NCI-H2227 treated with DMSO at 0.1 percent for 48 hours (cell line): ENCODE results near the gene TNC.
"Not testable (repeated sequence)": the region's sequence is repeated elsewhere in the genome, so short reads cannot be mapped to it uniquely, and the experiment has no call there.

Experiments
- DNase-seq: peaks from one replicate; lab custom pipeline; 2025; lab: John Stamatoyannopoulos, UW

TNC gene

GRCh38 chr9:115134941-115135340 is 17.0 kb upstream of the TNC start:
- DNase-seq = no peak

- DNase-seq = no peak
Measured at GRCh38 chr9:115133649-115134048, 15.7 kb upstream of the TNC start.

GRCh38 chr9:115132648-115133047 is 14.7 kb upstream of the TNC start:
- DNase-seq = no peak

GRCh38 chr9:115130176-115130575 is 12.2 kb upstream of the TNC start:
- no peak for DNase-seq

- DNase-seq = not testable (repeated sequence)
Measured at GRCh38 chr9:115128726-115129125, 10.8 kb upstream of the TNC start.

GRCh38 chr9:115127191-115127817 is 9.3 kb upstream of the TNC start:
- no peak for DNase-seq

- no peak for DNase-seq
Measured at GRCh38 chr9:115126404-115126803, 8.4 kb upstream of the TNC start.

GRCh38 chr9:115122937-115123336 is 5.0 kb upstream of the TNC start:
- DNase-seq = no peak

- DNase-seq = no peak
Measured at GRCh38 chr9:115121181-115121580, 3.2 kb upstream of the TNC start.

GRCh38 chr9:115118879-115119218 is 892 bp upstream of the TNC start:
- no peak for DNase-seq

- no peak for DNase-seq
Measured at GRCh38 chr9:115116421-115117284, 1.3 kb downstream of the TNC start.

- DNase-seq = no peak
Measured at GRCh38 chr9:115115924-115116323, 2.0 kb downstream of the TNC start.

- no peak for DNase-seq
Measured at GRCh38 chr9:115115117-115115880, 2.7 kb downstream of the TNC start.

- DNase-seq = no peak
Measured at GRCh38 chr9:115114546-115114945, 3.4 kb downstream of the TNC start.

- DNase-seq = no peak
Measured at GRCh38 chr9:115114084-115114483, 3.9 kb downstream of the TNC start.

- DNase-seq = no peak
Measured at GRCh38 chr9:115111874-115112273, 6.1 kb downstream of the TNC start.

GRCh38 chr9:115109486-115109885 is 8.5 kb downstream of the TNC start:
- DNase-seq = no peak

- DNase-seq = no peak
Measured at GRCh38 chr9:115107701-115108100, 10.3 kb downstream of the TNC start.

- DNase-seq = no peak
Measured at GRCh38 chr9:115106642-115107041, 11.3 kb downstream of the TNC start.

- DNase-seq = no peak
Measured at GRCh38 chr9:115106001-115106400, 12.0 kb downstream of the TNC start.

- no peak for DNase-seq
Measured at GRCh38 chr9:115104908-115105307, 13.0 kb downstream of the TNC start.

- no peak for DNase-seq
Measured at GRCh38 chr9:115103746-115104477, 14.0 kb downstream of the TNC start.
